GM21367 (cell line): ENCODE results near the gene ADD3.

Source experiments
- ATAC-seq: cut with Tn5 transposase; IDR thresholded peaks from one replicate; pipeline ENCODE4 v1.9.1; 2021; ENCODE audit not compliant: unreplicated experiment

Gene ADD3

GRCh38 chr10:110172155-110172554 is 164.4 kb downstream of the ADD3 start:
- no peak for ATAC-seq

- no peak for ATAC-seq
Observed at GRCh38 chr10:110174201-110174600, 166.4 kb downstream of the ADD3 start.

- no peak for ATAC-seq
Observed at GRCh38 chr10:110174816-110175215, 167.0 kb downstream of the ADD3 start.

DNA sequence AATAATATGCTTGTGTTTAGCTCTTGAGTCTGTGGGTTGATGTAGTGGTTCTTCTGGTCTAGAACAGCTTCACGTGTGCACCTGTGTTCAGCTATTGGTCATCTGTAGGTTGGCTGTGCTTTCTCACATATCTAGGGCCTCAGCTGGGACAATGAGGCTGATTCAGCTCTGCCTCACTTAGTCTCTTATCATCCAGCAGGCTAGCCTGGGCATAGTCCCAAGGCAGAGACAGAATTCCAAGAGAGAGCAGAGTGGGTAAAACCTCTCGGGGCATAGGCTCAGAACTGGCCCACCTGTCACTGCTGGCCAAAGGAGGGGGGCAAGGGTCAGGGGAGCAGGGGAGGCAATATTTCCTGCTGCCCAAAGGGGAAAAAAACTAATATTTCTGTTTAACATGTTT is 167.6 kb downstream of the ADD3 start:
- ATAC-seq = no peak

- ATAC-seq = no peak
Observed at GRCh38 chr10:110176141-110177030, 168.6 kb downstream of the ADD3 start.

DNA sequence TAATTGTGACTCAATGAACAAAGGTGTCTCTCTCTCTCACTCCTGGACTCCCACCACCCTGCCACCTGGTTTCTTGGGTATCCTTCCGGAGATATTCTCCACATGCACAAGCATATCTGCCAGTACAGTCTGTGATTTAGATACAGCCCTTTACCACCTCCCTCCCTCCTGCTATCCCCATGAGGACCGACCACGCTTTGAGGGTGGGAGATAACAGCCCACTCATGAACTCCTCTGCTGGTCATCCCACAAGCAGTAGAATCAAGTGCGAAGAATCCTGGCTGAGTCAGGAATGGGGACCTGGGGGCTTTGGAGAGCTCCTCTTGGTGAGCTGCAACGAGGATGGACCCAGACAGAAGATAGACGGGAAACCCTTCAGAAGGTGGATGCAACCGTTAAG is 171.4 kb downstream of the ADD3 start:
- ATAC-seq = no peak

DNA sequence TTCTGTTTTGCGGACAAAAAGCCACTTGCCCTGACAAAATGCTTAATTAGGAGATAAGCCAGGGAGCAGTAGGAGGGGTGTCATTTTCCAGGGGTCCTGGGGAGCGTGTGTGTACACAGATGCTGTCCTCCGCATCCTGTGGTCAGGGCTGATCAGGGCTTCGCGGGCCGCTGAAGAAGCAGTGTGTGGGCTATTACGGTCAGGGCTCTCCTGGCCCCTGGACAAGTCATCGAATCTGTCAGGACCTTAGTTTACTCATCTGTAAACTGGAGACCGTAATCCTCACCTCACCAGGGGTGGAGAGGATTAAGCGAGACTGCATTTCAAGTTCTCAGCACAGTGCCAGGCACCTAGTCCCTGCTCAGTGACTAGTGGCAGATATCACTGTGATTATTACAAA is 173.7 kb downstream of the ADD3 start:
- ATAC-seq = no peak

DNA sequence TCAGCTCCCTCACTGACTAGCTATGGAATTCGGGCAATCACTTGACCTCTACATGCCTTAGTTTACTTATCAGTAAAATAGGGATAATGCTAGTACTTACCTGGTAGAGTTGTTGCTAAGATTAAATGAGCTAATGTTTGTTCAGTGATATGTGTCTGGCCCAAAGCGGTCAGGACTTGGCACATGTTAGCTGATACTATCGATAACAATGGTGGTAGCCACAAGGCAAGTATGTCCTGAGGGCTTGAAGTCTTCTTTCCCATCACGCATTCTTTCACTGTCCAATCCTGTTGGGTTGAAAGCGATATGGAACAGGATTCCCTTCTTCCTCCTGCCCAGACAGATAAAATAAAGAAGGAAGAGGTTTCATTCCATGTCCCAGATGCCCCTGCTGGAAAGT is 174.1 kb downstream of the ADD3 start:
- ATAC-seq = no peak

- ATAC-seq = no peak
Observed at GRCh38 chr10:110184398-110184797, 176.6 kb downstream of the ADD3 start.
